Measurements from ENCODE around the gene ME1.

DNA sequence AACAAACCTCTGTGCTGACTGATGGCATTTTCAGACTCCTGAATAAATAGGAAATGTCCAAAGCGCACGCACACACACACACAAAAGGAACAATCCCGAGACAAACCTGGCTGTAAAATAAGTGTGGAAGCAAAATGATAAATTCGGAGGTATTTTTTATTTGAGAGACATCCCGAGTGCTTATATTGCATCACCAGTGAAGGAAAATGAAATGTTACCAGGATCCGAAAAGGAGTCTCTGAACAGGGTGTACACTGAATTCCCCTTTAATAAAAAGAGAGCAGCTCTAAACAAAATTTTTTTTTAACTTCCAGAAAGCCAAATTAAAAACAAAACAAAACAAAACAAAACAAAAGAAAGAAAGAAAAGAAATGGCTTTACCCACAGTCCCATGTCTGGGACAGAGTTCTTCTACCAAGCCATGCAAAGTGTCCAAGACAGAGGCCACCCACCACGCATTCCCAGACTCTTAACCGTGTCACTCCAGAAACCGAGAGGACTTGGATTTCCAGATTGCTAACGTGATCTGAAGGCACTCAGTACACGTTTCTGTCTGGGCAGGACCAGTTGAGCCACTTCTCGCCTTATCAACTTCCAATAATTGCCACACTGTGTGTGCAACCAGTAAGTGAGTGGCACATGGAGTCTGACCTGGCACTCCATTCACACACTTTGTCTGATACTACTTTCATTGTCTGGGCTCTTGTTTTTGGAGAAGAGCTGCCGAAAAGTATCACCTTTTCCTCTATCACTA, 817 bp downstream of the ME1 start:
- TF ChIP-seq, protein P1, sequence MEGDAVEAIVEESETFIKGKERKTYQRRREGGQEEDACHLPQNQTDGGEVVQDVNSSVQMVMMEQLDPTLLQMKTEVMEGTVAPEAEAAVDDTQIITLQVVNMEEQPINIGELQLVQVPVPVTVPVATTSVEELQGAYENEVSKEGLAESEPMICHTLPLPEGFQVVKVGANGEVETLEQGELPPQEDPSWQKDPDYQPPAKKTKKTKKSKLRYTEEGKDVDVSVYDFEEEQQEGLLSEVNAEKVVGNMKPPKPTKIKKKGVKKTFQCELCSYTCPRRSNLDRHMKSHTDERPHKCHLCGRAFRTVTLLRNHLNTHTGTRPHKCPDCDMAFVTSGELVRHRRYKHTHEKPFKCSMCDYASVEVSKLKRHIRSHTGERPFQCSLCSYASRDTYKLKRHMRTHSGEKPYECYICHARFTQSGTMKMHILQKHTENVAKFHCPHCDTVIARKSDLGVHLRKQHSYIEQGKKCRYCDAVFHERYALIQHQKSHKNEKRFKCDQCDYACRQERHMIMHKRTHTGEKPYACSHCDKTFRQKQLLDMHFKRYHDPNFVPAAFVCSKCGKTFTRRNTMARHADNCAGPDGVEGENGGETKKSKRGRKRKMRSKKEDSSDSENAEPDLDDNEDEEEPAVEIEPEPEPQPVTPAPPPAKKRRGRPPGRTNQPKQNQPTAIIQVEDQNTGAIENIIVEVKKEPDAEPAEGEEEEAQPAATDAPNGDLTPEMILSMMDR (IDR thresholded peaks at IDR 0.05; ENCODE audit: poor library complexity) = no peak
- TF ChIP-seq EZH2 (IDR thresholded peaks at IDR 0.05; ENCODE audit: borderline replicate concordance) (no peak), EZH2phosphoT487 (IDR thresholded peaks at IDR 0.05; ENCODE audit: low read depth, severe bottlenecking, unreplicated experiment) (no peak)
